Activated T-helper 17 cell treated with anti-CD3 and anti-CD28 coated beads, Interleukin-2, amount 50 U/mL, for 72 hours (primary cell): Measurements from ENCODE around the gene PRR23E. TPM values are rescaled to one million over a fixed set of nuclear protein-coding genes. Genes with fewer than 3 reads are reported as not detected.

ENCODE experiments used
- ATAC-seq: fragments of 150-1000 bp; cut with Tn5 transposase; replicated peaks from 2 replicates; pipeline ENCODE4 v1.10.0; 2021; ENCODE audit warnings: mild to moderate bottlenecking, moderate library complexity
- H3K27ac Mint-ChIP-seq: one replicate; pipeline ENCODE4 v1.8.0; 2022; ENCODE audit warnings: mixed read lengths
- H3K27me3 Mint-ChIP-seq: one replicate; pipeline ENCODE4 v1.8.0; 2022; ENCODE audit warnings: mixed read lengths
- H3K36me3 Mint-ChIP-seq: one replicate; pipeline ENCODE4 v1.8.0; 2022; ENCODE audit warnings: low read depth, mild to moderate bottlenecking, mixed read lengths
- H3K4me1 Mint-ChIP-seq: one replicate; pipeline ENCODE4 v1.8.0; 2022; ENCODE audit warnings: mixed read lengths
- H3K4me3 Mint-ChIP-seq: one replicate; pipeline ENCODE4 v1.8.0; 2022; ENCODE audit warnings: mild to moderate bottlenecking, mixed read lengths
- H3K9me3 Mint-ChIP-seq: one replicate; pipeline ENCODE4 v1.8.0; 2022; ENCODE audit warnings: mixed read lengths
- total RNA-seq, 2 donors: library from RNA; stranded (reverse); gene quantifications; one replicate each; pipeline ENCODE4 v1.2.3, GENCODE V29; 2022

PRR23E gene
- total RNA-seq, 2 donors from 2014 or later = not detected

- H3K27ac Mint-ChIP-seq = no peak overlapping the region
- ATAC-seq = no peak
- no peak overlapping the region for H3K4me3 Mint-ChIP-seq
- no peaks in the 10 kb centered on the region for H3K36me3 Mint-ChIP-seq
- peaks cover 11% of the 10 kb centered on the region for H3K27me3 Mint-ChIP-seq
- H3K9me3 Mint-ChIP-seq = peaks cover 4% of the 10 kb centered on the region
- no peaks in the 10 kb centered on the region for H3K4me1 Mint-ChIP-seq
Measured at GRCh38 chr3:127185962-127186674, 6.8 kb upstream of the PRR23E start.

- Mint-ChIP-seq H3K9me3 (peaks cover 4% of the 10 kb centered on the region), H3K36me3 (no peaks in the 10 kb centered on the region), H3K4me3 (no peak overlapping the region), H3K4me1 (no peaks in the 10 kb centered on the region), H3K27me3 (peaks cover 11% of the 10 kb centered on the region), H3K27ac (no peak overlapping the region)
- no peak for ATAC-seq
Measured at GRCh38 chr3:127187316-127187715, 5.6 kb upstream of the PRR23E start.

- Mint-ChIP-seq H3K27ac (no peak overlapping the region), H3K9me3 (peaks cover 4% of the 10 kb centered on the region), H3K27me3 (peaks cover 13% of the 10 kb centered on the region), H3K36me3 (no peaks in the 10 kb centered on the region), H3K4me1 (no peaks in the 10 kb centered on the region), H3K4me3 (no peak overlapping the region)
- no peak for ATAC-seq
Measured at GRCh38 chr3:127193341-127193740, 410 bp downstream of the PRR23E start.

- H3K36me3 Mint-ChIP-seq = no peaks in the 10 kb centered on the region
- peaks cover 16% of the 10 kb centered on the region for H3K27me3 Mint-ChIP-seq
- ATAC-seq = no peak
- H3K4me1 Mint-ChIP-seq = no peaks in the 10 kb centered on the region
- peaks cover 3% of the 10 kb centered on the region for H3K9me3 Mint-ChIP-seq
- H3K27ac Mint-ChIP-seq = no peak overlapping the region
- no peak overlapping the region for H3K4me3 Mint-ChIP-seq
Measured at GRCh38 chr3:127193775-127194174, 844 bp downstream of the PRR23E start.

- no peaks in the 10 kb centered on the region for H3K36me3 Mint-ChIP-seq
- H3K27me3 Mint-ChIP-seq = peaks cover 14% of the 10 kb centered on the region
Measured at GRCh38 chr3:127194601-127195187, 1.8 kb downstream of the PRR23E start.

GRCh38 chr3:127195417-127195816 is 2.5 kb downstream of the PRR23E start:
- no peaks in the 10 kb centered on the region for H3K36me3 Mint-ChIP-seq
- peaks cover 14% of the 10 kb centered on the region for H3K27me3 Mint-ChIP-seq
- no peak for ATAC-seq
- H3K4me1 Mint-ChIP-seq = no peaks in the 10 kb centered on the region
- H3K4me3 Mint-ChIP-seq = no peak overlapping the region
- H3K9me3 Mint-ChIP-seq = no peaks in the 10 kb centered on the region
- no peak overlapping the region for H3K27ac Mint-ChIP-seq

More at GRCh38 chr3:127194601-127195187, 1.8 kb downstream of the PRR23E start:
- Mint-ChIP-seq H3K27ac (no peak overlapping the region), H3K4me3 (no peak overlapping the region), H3K9me3 (no peaks in the 10 kb centered on the region), H3K4me1 (no peaks in the 10 kb centered on the region)
- no peak for ATAC-seq

GRCh38 chr3:127196002-127196401 is 3.1 kb downstream of the PRR23E start:
- Mint-ChIP-seq H3K27ac (no peak overlapping the region), H3K9me3 (no peaks in the 10 kb centered on the region), H3K36me3 (no peaks in the 10 kb centered on the region), H3K4me1 (no peaks in the 10 kb centered on the region), H3K27me3 (peaks cover 14% of the 10 kb centered on the region), H3K4me3 (no peak overlapping the region)
- no peak for ATAC-seq

- Mint-ChIP-seq H3K36me3 (no peaks in the 10 kb centered on the region), H3K27ac (no peak overlapping the region), H3K27me3 (peaks cover 14% of the 10 kb centered on the region), H3K4me3 (no peak overlapping the region), H3K9me3 (no peaks in the 10 kb centered on the region), H3K4me1 (no peaks in the 10 kb centered on the region)
- ATAC-seq = no peak
Measured at GRCh38 chr3:127196466-127197299, 3.8 kb downstream of the PRR23E start.

GRCh38 chr3:127197300-127198189 is 4.6 kb downstream of the PRR23E start:
- no peaks in the 10 kb centered on the region for H3K9me3 Mint-ChIP-seq
- H3K27me3 Mint-ChIP-seq = peaks cover 17% of the 10 kb centered on the region
- no peak overlapping the region for H3K27ac Mint-ChIP-seq
- no peak for ATAC-seq
- no peaks in the 10 kb centered on the region for H3K36me3 Mint-ChIP-seq
- no peaks in the 10 kb centered on the region for H3K4me1 Mint-ChIP-seq
- no peak overlapping the region for H3K4me3 Mint-ChIP-seq

- peaks cover 21% of the 10 kb centered on the region for H3K27me3 Mint-ChIP-seq
- no peak overlapping the region for H3K4me3 Mint-ChIP-seq
- no peaks in the 10 kb centered on the region for H3K36me3 Mint-ChIP-seq
- no peaks in the 10 kb centered on the region for H3K4me1 Mint-ChIP-seq
- ATAC-seq = no peak
- no peak overlapping the region for H3K27ac Mint-ChIP-seq
- H3K9me3 Mint-ChIP-seq = peaks cover 6% of the 10 kb centered on the region
Measured at GRCh38 chr3:127200086-127200691, 7.3 kb downstream of the PRR23E start.

GRCh38 chr3:127203024-127203423 is 10.1 kb downstream of the PRR23E start:
- ATAC-seq = no peak
- H3K4me1 Mint-ChIP-seq = no peaks in the 10 kb centered on the region
- H3K36me3 Mint-ChIP-seq = no peaks in the 10 kb centered on the region
- H3K9me3 Mint-ChIP-seq = peaks cover 6% of the 10 kb centered on the region
- peaks cover 21% of the 10 kb centered on the region for H3K27me3 Mint-ChIP-seq
- H3K27ac Mint-ChIP-seq = no peak overlapping the region
- H3K4me3 Mint-ChIP-seq = no peak overlapping the region

GRCh38 chr3:127204841-127205582 is 12.1 kb downstream of the PRR23E start:
- Mint-ChIP-seq H3K27ac (no peak overlapping the region), H3K4me1 (no peaks in the 10 kb centered on the region), H3K9me3 (peaks cover 6% of the 10 kb centered on the region), H3K27me3 (peaks cover 16% of the 10 kb centered on the region), H3K4me3 (no peak overlapping the region), H3K36me3 (no peaks in the 10 kb centered on the region)
- no peak for ATAC-seq

GRCh38 chr3:127206154-127206553 is 13.2 kb downstream of the PRR23E start:
- no peaks in the 10 kb centered on the region for H3K36me3 Mint-ChIP-seq
- H3K4me1 Mint-ChIP-seq = no peaks in the 10 kb centered on the region
- H3K4me3 Mint-ChIP-seq = no peak overlapping the region
- peaks cover 16% of the 10 kb centered on the region for H3K27me3 Mint-ChIP-seq
- no peak overlapping the region for H3K27ac Mint-ChIP-seq
- peaks cover 6% of the 10 kb centered on the region for H3K9me3 Mint-ChIP-seq
- no peak for ATAC-seq
